Esophagus squamous epithelium (tissue), 4 donors: ENCODE results near the gene RFTN2.

Experiments used
- CTCF ChIP-seq, 6 experiments: fragments of 450-650 bp in 4 of 6; fragments of 200-600 bp in 2 of 6; sonication (generic) in 2 of 6; IDR thresholded peaks; one replicate each; pipeline ENCODE4 v1.5.1; 2016 to 2019; ENCODE audit warnings: antibody characterized with exemption in 6 of 6, mild to moderate bottlenecking in 4 of 6, moderate library complexity in 4 of 6
- POLR2A ChIP-seq, 4 donors: fragments of 450-650 bp; IDR thresholded peaks; one replicate each; pipeline ENCODE4 v1.6.1; 2017; ENCODE audit warnings: antibody characterized with exemption in 4 of 4, mild to moderate bottlenecking in 4 of 4, moderate library complexity in 3 of 4

GRCh38 chr2:197704434-197705120 lies 29.2 kb upstream of the RFTN2 start:
- TF ChIP-seq CTCF (IDR thresholded peaks at IDR 0.05) (no peak), POLR2A (IDR thresholded peaks at IDR 0.05) (no peak)
